Mesendoderm (in vitro differentiated cells): ENCODE results near the gene FSHB.
"Not testable (repeated sequence)": the region's sequence is repeated elsewhere in the genome, so short reads cannot be mapped to it uniquely, and the experiment has no call there.

Source experiments
- DNase-seq: peaks from one replicate; pipeline ENCODE4 v3.0.0; 2013
- H2AK5ac ChIP-seq: 2 replicates; pipeline ENCODE4 v1.6.1; 2013; ENCODE audit warnings: low read length, inconsistent platforms
- H2BK120ac ChIP-seq: 2 replicates; pipeline ENCODE4 v1.6.1; 2013; ENCODE audit warnings: low read depth, mild to moderate bottlenecking, low read length, moderate library complexity, mixed read lengths
- H2BK15ac ChIP-seq: replicated peaks from 2 replicates; pipeline ENCODE4 v1.6.1; 2013; ENCODE audit warnings: low read depth, mild to moderate bottlenecking, moderate library complexity
- H2BK5ac ChIP-seq: 2 replicates; pipeline ENCODE4 v1.6.1; 2013; ENCODE audit warnings: low read length, inconsistent platforms
- H3K18ac ChIP-seq: 2 replicates; pipeline ENCODE4 v1.6.1; 2013; ENCODE audit warnings: mild to moderate bottlenecking, low read length, mixed read lengths
- H3K23ac ChIP-seq: one replicate; pipeline ENCODE4 v1.6.1; 2013; ENCODE audit warnings: low read length
- H3K27ac ChIP-seq: 2 replicates; pipeline ENCODE4 v1.5.1; 2013; ENCODE audit warnings: low read depth, mild to moderate bottlenecking, inconsistent platforms, low read length, moderate library complexity
- H3K27me3 ChIP-seq: 2 replicates; pipeline ENCODE4 v1.6.1; 2013; ENCODE audit warnings: low read length, control low read depth, mild to moderate bottlenecking, inconsistent platforms; ENCODE audit not compliant: insufficient read depth, poor library complexity
- H3K36me3 ChIP-seq: 2 replicates; pipeline ENCODE4 v1.6.1; 2013; ENCODE audit warnings: low read length, inconsistent platforms; ENCODE audit not compliant: control insufficient read depth, insufficient read depth
- H3K4ac ChIP-seq: one replicate; pipeline ENCODE4 v1.6.1; 2013; ENCODE audit warnings: low read depth, mild to moderate bottlenecking, low read length, moderate library complexity
- H3K4me1 ChIP-seq: 2 replicates; pipeline ENCODE4 v1.6.1; 2013; ENCODE audit warnings: low read depth, low read length, inconsistent platforms; ENCODE audit not compliant: control insufficient read depth
- H3K4me2 ChIP-seq: 2 replicates; pipeline ENCODE4 v1.6.1; 2013; ENCODE audit warnings: low read length
- H3K4me3 ChIP-seq: 2 replicates; pipeline ENCODE4 v1.5.1; 2013; ENCODE audit warnings: mild to moderate bottlenecking, low read length
- H3K56ac ChIP-seq: one replicate; pipeline ENCODE4 v1.6.1; 2013; ENCODE audit warnings: low read length
- H3K79me1 ChIP-seq: 2 replicates; pipeline ENCODE4 v1.6.1; 2013; ENCODE audit warnings: low read length, inconsistent platforms
- H3K79me2 ChIP-seq: 2 replicates; pipeline ENCODE4 v1.6.1; 2013; ENCODE audit warnings: mild to moderate bottlenecking, low read length; ENCODE audit not compliant: control insufficient read depth, insufficient read depth
- H3K9ac ChIP-seq: 2 replicates; pipeline ENCODE4 v1.6.1; 2013; ENCODE audit warnings: low read length, inconsistent platforms
- H4K5ac ChIP-seq: one replicate; pipeline ENCODE4 v1.6.1; 2013; ENCODE audit warnings: low read length
- H4K8ac ChIP-seq: one replicate; pipeline ENCODE4 v1.6.1; 2013; ENCODE audit warnings: low read depth, mild to moderate bottlenecking, control low read depth, low read length, moderate library complexity
- WGBS: extraction: QIAGEN DNeasy Blood & Tissue Kit; methylation state at CpG from one replicate; pipeline ENCODE4 v1.1.7; 2013; ENCODE audit warnings: low lambda C conversion rate, missing lambda C conversion rate; ENCODE audit not compliant: insufficient coverage; ENCODE audit errors: extremely low coverage; 5-methylcytosine and 5-hydroxymethylcytosine counted together

The FSHB gene

GRCh38 chr11:30255637-30256036, 24.8 kb downstream of the FSHB start:
- no peak overlapping the region for H3K4me2 ChIP-seq
- no peak overlapping the region for H2BK5ac ChIP-seq
- no peaks in the 10 kb centered on the region for H3K79me2 ChIP-seq
- no peak overlapping the region for H3K18ac ChIP-seq
- no peaks in the 10 kb centered on the region for H3K4me1 ChIP-seq
- no peak overlapping the region for H3K27ac ChIP-seq
- no peaks in the 10 kb centered on the region for H3K27me3 ChIP-seq
- H3K36me3 ChIP-seq = no peaks in the 10 kb centered on the region
- no peak overlapping the region for H2BK120ac ChIP-seq
- no peak overlapping the region for H3K56ac ChIP-seq
- no peak overlapping the region for H2BK15ac ChIP-seq
- WGBS = no CpG with 5 or more reads among the region's 5 CpGs
- no peak overlapping the region for H4K5ac ChIP-seq
- no peak for DNase-seq
- H2AK5ac ChIP-seq = no peak overlapping the region
- no peak overlapping the region for H4K8ac ChIP-seq
- H3K9ac ChIP-seq = no peak overlapping the region
- H3K4ac ChIP-seq = no peak overlapping the region
- H3K23ac ChIP-seq = no peak overlapping the region
- H3K4me3 ChIP-seq = no peak overlapping the region
- no peaks in the 10 kb centered on the region for H3K79me1 ChIP-seq

- Histone ChIP-seq H3K4ac (no peak overlapping the region), H3K79me1 (no peaks in the 10 kb centered on the region), H3K27ac (no peak overlapping the region), H3K27me3 (no peaks in the 10 kb centered on the region), H3K56ac (no peak overlapping the region), H3K9ac (no peak overlapping the region), H3K36me3 (no peaks in the 10 kb centered on the region), H3K4me1 (no peaks in the 10 kb centered on the region), H4K5ac (no peak overlapping the region), H3K79me2 (no peaks in the 10 kb centered on the region), H3K4me3 (no peak overlapping the region), H4K8ac (no peak overlapping the region), H2BK15ac (no peak overlapping the region), H2BK120ac (no peak overlapping the region), H2BK5ac (no peak overlapping the region), H2AK5ac (no peak overlapping the region), H3K4me2 (no peak overlapping the region), H3K18ac (no peak overlapping the region), H3K23ac (no peak overlapping the region)
- no CpG with 5 or more reads among the region's 3 CpGs for WGBS
- DNase-seq = peak; percentile 28
Measured at GRCh38 chr11:30257058-30257457, 26.2 kb downstream of the FSHB start.

GRCh38 chr11:30258679-30259078, 27.9 kb downstream of the FSHB start:
- Histone ChIP-seq H3K27me3 (no peaks in the 10 kb centered on the region), H3K23ac (no peak overlapping the region), H3K4ac (no peak overlapping the region), H2AK5ac (no peak overlapping the region), H3K18ac (no peak overlapping the region), H2BK15ac (no peak overlapping the region), H4K5ac (no peak overlapping the region), H3K79me2 (no peaks in the 10 kb centered on the region), H3K4me3 (no peak overlapping the region), H3K4me1 (no peaks in the 10 kb centered on the region), H3K79me1 (no peaks in the 10 kb centered on the region), H2BK120ac (no peak overlapping the region), H3K9ac (no peak overlapping the region), H2BK5ac (no peak overlapping the region), H3K4me2 (no peak overlapping the region), H4K8ac (no peak overlapping the region), H3K56ac (no peak overlapping the region), H3K27ac (no peak overlapping the region), H3K36me3 (no peaks in the 10 kb centered on the region)
- no CpG with 5 or more reads among the region's 1 CpG for WGBS
- no peak for DNase-seq

GRCh38 chr11:30260813-30261212, 30.0 kb downstream of the FSHB start:
- Histone ChIP-seq H2AK5ac (no peak overlapping the region), H4K5ac (no peak overlapping the region), H2BK15ac (no peak overlapping the region), H2BK5ac (no peak overlapping the region), H3K36me3 (no peaks in the 10 kb centered on the region), H3K27me3 (no peaks in the 10 kb centered on the region), H3K23ac (no peak overlapping the region), H4K8ac (no peak overlapping the region), H3K18ac (no peak overlapping the region), H3K79me1 (no peaks in the 10 kb centered on the region), H3K9ac (no peak overlapping the region), H3K4me1 (no peaks in the 10 kb centered on the region), H3K4ac (no peak overlapping the region), H3K4me3 (no peak overlapping the region), H3K79me2 (no peaks in the 10 kb centered on the region), H3K56ac (no peak overlapping the region), H2BK120ac (no peak overlapping the region), H3K4me2 (no peak overlapping the region), H3K27ac (no peak overlapping the region)
- DNase-seq = no peak
- no CpG with 5 or more reads among the region's 1 CpG for WGBS

- Histone ChIP-seq H2BK5ac (no peak overlapping the region), H3K79me1 (no peaks in the 10 kb centered on the region), H3K18ac (no peak overlapping the region), H3K4me1 (no peaks in the 10 kb centered on the region), H2BK120ac (no peak overlapping the region), H4K8ac (no peak overlapping the region), H3K27me3 (no peaks in the 10 kb centered on the region), H3K23ac (no peak overlapping the region), H3K56ac (no peak overlapping the region), H3K27ac (no peak overlapping the region), H4K5ac (no peak overlapping the region), H3K4me2 (no peak overlapping the region), H2BK15ac (no peak overlapping the region), H3K36me3 (no peaks in the 10 kb centered on the region), H3K9ac (no peak overlapping the region), H3K4me3 (no peak overlapping the region), H3K4ac (no peak overlapping the region), H2AK5ac (no peak overlapping the region), H3K79me2 (no peaks in the 10 kb centered on the region)
- no CpG with 5 or more reads among the region's 1 CpG for WGBS
- DNase-seq = no peak
Measured at GRCh38 chr11:30261821-30262220, 31.0 kb downstream of the FSHB start.

GRCh38 chr11:30268638-30269037, 37.8 kb downstream of the FSHB start:
- H2BK5ac ChIP-seq, H3K18ac ChIP-seq: not testable (repeated sequence)

More at GRCh38 chr11:30268638-30269037, 37.8 kb downstream of the FSHB start:
- H2BK15ac ChIP-seq, H2BK120ac ChIP-seq, H2AK5ac ChIP-seq, H4K5ac ChIP-seq, H3K79me1 ChIP-seq, H3K27me3 ChIP-seq, H3K9ac ChIP-seq, H3K56ac ChIP-seq, H3K23ac ChIP-seq, H3K4me2 ChIP-seq, H3K79me2 ChIP-seq, H3K27ac ChIP-seq, H3K4ac ChIP-seq, H3K4me1 ChIP-seq, H3K4me3 ChIP-seq, DNase-seq, H4K8ac ChIP-seq, H3K36me3 ChIP-seq: not testable (repeated sequence)
- WGBS = no CpG with 5 or more reads among the region's 9 CpGs
